NCI-H446 (cell line): ENCODE results near the gene CMIP.

Experiments used
- DNase-seq, 2 experiments: peaks; one replicate each; lab custom pipeline; 2025; lab: John Stamatoyannopoulos, UW

CMIP gene

DNA sequence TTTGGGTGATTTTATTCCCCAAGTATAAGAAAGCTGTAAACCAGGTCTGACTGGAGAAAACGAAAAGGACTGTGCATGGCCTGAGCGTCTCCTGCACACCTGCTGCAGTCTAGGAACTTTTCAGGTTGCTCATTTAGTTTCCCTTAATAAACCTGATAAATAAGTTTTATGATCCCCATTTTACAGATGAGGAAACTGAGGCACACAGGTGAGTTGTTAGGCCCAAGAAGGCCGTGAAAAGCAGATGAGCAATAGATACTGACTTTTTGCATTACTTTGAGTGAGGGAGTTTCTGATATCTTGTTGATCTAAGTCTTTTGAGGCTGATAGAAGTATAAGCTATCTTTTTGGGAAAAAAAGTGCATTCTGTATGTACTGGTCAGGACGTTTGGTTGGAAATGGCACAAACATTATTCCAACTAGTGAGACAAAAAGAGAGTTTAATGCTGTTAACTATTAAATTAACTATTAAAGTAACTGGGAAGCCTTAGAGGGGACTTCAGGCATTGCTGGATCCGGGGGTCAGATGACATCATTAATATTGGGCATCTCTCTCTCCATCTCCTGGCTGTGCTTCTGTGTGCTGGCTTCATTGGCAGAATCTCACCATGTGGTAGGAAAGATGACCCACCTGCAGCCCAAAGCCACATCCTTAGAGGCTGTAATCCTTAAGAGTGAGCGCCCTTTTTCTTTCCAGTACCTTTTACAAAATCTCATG, 163.4 kb downstream of the CMIP start:
- DNase-seq = no peak

- no peak for DNase-seq
Measured at GRCh38 chr16:81608523-81609209, 164.1 kb downstream of the CMIP start.

DNA sequence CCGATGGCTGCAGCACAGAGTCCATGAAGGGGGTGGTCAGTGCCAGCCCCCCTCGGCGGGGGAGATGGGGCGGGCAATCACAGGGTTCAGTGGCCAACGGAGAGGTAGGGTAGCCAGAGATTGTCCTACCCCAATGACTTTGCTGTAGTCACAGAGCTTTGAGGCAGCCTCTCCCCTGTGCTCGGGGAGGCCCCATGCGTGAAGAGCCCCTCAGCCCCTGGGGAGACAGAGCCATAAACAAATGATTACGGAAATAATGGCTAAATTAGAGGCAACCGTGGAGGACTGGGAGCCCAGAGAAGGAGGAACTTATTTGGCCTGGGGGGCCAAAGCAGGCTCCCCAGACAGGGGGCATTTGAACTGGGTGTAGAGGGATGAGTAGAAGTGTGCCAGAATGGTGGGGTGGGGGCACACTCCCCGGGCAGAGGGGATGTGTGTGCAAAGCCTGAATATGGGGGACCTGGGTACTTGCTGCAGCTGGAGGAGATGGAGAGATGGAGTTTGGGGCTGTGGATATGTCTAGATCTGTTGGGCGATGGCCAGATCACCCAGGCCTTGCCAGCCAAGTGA, 164.8 kb downstream of the CMIP start:
- DNase-seq = no peak

- peak in 1 of 2 experiments; percentile 10 for DNase-seq
Measured at GRCh38 chr16:81610144-81610842, 165.7 kb downstream of the CMIP start.

- no peak for DNase-seq
Measured at GRCh38 chr16:81610936-81611335, 166.3 kb downstream of the CMIP start.

DNA sequence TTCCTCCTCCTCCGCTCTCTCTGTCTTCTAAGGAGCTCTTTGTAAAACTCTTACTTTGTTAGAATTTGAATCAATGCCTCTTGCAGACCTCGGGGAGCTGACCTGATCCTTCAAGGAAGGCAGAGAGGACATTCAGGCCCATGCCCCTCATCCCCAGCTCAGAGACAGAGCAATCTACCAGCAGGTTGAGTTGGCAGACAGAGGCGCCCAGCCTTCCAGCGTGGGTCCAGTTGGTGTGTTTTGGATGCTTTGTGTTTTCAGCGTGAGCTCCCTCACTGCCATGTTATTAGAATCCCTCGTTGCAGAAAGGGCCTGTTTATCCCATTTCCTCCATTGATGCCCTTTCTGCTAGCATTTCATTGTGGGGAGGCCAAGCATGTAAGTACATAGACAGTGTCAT, 167.1 kb downstream of the CMIP start:
- DNase-seq = no peak

GRCh38 chr16:81612351-81613163, 167.9 kb downstream of the CMIP start:
- no peak for DNase-seq

DNA sequence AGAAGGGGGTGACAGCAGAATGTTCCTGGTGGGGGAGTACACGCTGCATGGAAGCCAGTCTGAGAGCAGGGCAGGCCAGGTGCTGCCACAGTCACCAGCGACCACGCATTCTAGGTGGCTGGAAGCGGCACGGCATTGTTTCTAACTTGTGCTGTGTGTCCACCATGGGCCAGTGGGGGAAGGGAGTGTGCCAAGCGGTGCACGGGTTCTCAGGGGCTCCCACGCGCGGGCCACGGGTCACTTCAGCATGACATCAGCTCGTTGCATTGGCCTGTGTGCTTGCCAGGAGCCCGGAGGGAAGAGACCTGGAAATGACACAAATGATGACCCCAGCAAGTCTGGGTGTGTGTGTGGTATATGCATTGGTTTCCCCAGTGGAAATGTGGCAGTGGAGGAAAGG, 169.6 kb downstream of the CMIP start:
- no peak for DNase-seq

GRCh38 chr16:81614654-81615359, 170.2 kb downstream of the CMIP start:
- DNase-seq = no peak

DNA sequence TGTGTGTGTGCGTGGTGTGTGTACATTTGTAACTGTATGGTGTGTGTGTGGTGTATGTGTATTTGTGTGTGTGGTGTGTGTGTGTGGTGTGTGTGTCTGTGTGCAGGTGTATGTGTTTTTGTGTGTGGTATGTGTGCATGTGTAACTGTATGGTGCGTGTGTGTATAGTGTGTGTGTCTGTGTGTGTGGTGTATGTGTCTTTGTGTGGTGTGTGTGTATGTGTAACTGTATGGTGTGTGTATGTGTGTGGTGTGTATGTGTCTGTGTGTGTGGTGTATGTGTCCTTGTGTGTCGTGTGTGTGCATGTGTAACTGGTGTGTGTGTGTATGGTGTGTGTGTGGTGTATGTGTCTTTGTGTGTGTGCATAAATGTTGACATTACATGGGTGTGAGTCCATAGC, 170.8 kb downstream of the CMIP start:
- DNase-seq = no peak

- DNase-seq = no peak
Measured at GRCh38 chr16:81615833-81616232, 171.2 kb downstream of the CMIP start.

GRCh38 chr16:81616321-81617020, 171.9 kb downstream of the CMIP start:
- peak in 1 of 2 experiments; percentile 37 for DNase-seq

- DNase-seq = no peak
Measured at GRCh38 chr16:81617021-81617346, 172.4 kb downstream of the CMIP start.

- no peak for DNase-seq
Measured at GRCh38 chr16:81618187-81618586, 173.6 kb downstream of the CMIP start.

DNA sequence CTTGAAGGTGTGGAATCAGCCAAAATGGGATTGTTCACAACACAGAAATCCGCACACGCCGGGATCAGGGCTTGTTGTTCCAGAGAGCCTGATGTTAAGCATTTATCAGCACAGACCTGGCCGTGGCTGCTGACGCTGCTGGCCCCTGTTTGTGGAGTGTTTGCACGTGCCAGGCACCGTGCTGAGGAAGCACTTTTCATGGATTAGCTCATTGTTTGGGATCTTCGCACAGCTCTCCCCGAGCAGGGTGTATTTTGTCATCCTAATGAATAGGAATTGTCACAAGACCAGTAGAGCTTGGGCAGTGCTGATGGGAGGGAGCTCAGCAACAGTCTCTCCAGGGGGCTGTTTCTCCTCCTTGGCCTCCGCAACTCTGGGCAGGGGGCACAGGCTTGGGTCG, 174.1 kb downstream of the CMIP start:
- DNase-seq = no peak

DNA sequence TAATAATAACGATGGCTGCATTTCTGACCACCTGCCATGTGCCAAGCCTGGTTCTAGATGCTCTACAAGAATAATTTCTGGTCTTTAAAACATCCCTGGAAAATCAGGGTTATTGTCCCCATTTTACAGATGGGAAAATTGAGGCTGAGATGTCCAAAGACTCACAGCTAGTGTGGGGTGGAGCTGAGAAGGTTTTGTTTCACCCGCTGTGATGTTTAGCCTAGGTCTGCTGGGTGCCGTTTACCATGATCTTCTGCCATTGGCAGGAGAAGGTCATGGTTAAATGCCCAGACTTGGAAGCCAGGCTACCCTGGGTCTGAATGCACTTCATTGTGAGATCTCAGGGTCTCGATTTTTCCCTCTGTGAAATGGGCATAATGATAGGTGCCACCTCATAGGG, 175.4 kb downstream of the CMIP start:
- DNase-seq = no peak

- DNase-seq = no peak
Measured at GRCh38 chr16:81620796-81621195, 176.2 kb downstream of the CMIP start.

DNA sequence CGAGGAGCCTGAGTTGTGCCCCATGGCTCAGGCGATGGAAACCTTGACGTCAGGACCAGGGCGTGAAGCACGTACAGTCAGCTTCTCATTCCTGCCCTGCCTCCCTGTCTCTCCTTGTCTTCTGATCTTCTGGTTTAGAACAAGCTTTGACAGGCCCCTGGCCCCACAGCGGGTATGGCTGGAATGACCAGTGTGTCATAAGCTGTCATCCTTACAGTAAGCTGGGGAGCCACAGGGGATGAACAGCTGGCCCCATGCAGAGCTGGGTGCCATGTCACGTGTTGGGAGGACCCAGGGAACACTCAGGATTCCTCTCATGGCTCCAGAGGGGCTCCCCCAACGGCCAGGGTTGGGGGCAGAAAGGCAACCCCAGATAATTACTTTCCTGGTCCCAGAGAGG, 176.9 kb downstream of the CMIP start:
- no peak for DNase-seq

- peak in 1 of 2 experiments; percentile 39 for DNase-seq
Measured at GRCh38 chr16:81623365-81624102, 178.9 kb downstream of the CMIP start.

DNA sequence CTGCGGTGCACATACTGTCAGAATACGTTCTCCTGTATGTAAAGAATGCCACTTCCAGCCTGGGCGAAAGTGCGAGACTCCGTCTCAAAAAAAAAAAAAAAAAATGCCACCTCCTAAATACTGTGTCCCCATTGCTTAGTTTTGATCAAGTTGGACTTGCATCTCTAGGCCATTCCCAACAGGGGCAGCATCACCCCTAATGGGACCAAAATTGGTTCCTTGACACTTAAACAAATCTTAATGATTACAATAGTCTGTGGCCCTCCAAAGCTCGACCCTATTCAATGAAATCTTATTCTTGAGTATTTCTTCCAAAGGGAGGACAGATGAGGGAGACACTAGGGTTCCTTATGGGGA, 179.8 kb downstream of the CMIP start:
- no peak for DNase-seq
